Mesothelial cell of epicardium (in vitro differentiated cells): ENCODE data around the gene TBCEL. TPM values are rescaled to one million over a fixed set of nuclear protein-coding genes. Genes with fewer than 3 reads are reported as not detected.
A peak's percentile ranks its signal among the peaks of the same experiment; 100 is the strongest.

Source experiments
- DNase-seq, 2 experiments: peaks; one replicate each; pipeline ENCODE4 v3.0.0; 2021; ENCODE audit warnings: low spot score in 2 of 2; ENCODE audit not compliant: unreplicated experiment in 2 of 2
- H3K27ac Mint-ChIP-seq: 2 replicates; pipeline ENCODE4 v1.8.0; 2021; ENCODE audit warnings: mixed read lengths
- H3K27me3 Mint-ChIP-seq: 2 replicates; pipeline ENCODE4 v1.8.0; 2021; ENCODE audit warnings: low read depth, mixed read lengths
- H3K36me3 Mint-ChIP-seq: 2 replicates; pipeline ENCODE4 v1.8.0; 2021; ENCODE audit warnings: mixed read lengths
- H3K4me1 Mint-ChIP-seq: 2 replicates; pipeline ENCODE4 v1.8.0; 2021; ENCODE audit warnings: mixed read lengths
- H3K4me3 Mint-ChIP-seq: 2 replicates; pipeline ENCODE4 v1.8.0; 2021; ENCODE audit warnings: mild to moderate bottlenecking, moderate library complexity, mixed read lengths
- H3K9me3 Mint-ChIP-seq: 2 replicates; pipeline ENCODE4 v1.8.0; 2021; ENCODE audit warnings: mixed read lengths
- total RNA-seq: library from RNA; stranded (reverse); gene quantifications from 3 replicates; pipeline ENCODE4 v1.2.1, GENCODE V29; 2021
- TF ChIP-seq, protein P1 (sequence below): fragments of 200-600 bp; sonication (generic); IDR thresholded peaks from one replicate; pipeline ENCODE4 v1.5.0; 2021; ENCODE audit warnings: antibody characterized with exemption; ENCODE audit not compliant: unreplicated experiment

TBCEL gene
- total RNA-seq, 1 donor from 2014 or later, result 32.3 TPM

DNA sequence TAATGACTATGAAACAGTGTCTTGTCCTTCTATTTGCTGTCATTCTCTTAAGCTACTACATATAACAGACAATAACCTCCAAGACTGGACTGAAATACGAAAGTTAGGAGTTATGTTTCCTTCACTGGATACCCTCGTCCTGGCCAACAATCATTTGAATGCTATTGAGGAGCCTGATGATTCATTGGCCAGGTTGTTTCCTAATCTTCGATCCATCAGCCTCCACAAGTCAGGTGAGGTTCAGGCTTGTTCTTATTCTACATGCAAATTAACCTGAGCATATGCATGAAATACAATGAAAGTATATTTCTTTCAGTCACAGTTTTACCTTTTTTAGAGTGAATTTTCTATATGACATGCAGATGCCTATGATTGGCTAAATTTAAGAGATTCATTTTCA lies 31.2 kb downstream of the TBCEL start:
- peaks cover 36% of the 10 kb centered on the region for H3K36me3 Mint-ChIP-seq
- no peak for DNase-seq
- TF ChIP-seq, protein P1, sequence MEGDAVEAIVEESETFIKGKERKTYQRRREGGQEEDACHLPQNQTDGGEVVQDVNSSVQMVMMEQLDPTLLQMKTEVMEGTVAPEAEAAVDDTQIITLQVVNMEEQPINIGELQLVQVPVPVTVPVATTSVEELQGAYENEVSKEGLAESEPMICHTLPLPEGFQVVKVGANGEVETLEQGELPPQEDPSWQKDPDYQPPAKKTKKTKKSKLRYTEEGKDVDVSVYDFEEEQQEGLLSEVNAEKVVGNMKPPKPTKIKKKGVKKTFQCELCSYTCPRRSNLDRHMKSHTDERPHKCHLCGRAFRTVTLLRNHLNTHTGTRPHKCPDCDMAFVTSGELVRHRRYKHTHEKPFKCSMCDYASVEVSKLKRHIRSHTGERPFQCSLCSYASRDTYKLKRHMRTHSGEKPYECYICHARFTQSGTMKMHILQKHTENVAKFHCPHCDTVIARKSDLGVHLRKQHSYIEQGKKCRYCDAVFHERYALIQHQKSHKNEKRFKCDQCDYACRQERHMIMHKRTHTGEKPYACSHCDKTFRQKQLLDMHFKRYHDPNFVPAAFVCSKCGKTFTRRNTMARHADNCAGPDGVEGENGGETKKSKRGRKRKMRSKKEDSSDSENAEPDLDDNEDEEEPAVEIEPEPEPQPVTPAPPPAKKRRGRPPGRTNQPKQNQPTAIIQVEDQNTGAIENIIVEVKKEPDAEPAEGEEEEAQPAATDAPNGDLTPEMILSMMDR, result no peak
- no peak overlapping the region for H3K4me3 Mint-ChIP-seq
- no peak overlapping the region for H3K27ac Mint-ChIP-seq
- H3K9me3 Mint-ChIP-seq, result no peaks in the 10 kb centered on the region
- H3K27me3 Mint-ChIP-seq, result no peaks in the 10 kb centered on the region
- no peaks in the 10 kb centered on the region for H3K4me1 Mint-ChIP-seq

DNA sequence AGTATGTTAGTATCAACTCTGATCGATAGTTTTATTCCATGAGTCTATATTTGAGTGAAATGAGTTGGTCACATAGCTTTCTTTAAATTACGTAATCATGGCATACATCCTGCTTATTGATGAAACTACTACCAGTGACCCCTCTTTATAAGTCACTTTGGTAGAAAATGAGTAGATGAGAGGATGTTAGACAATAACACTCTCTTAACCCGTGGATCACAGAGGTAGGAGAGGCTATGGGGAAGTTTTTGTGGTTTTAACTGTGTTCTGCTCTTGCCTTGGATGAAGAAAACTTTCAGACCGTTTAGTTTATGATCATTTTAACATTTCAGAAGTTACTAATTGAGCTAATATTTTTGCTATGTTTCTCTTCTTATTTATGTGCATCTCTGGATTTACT lies 34.0 kb downstream of the TBCEL start:
- TF ChIP-seq, protein P1, result no peak
- Mint-ChIP-seq H3K4me1 (no peaks in the 10 kb centered on the region), H3K27me3 (no peaks in the 10 kb centered on the region), H3K9me3 (no peaks in the 10 kb centered on the region), H3K4me3 (no peak overlapping the region), H3K27ac (no peak overlapping the region), H3K36me3 (peaks cover 37% of the 10 kb centered on the region)
- DNase-seq, result no peak

DNA sequence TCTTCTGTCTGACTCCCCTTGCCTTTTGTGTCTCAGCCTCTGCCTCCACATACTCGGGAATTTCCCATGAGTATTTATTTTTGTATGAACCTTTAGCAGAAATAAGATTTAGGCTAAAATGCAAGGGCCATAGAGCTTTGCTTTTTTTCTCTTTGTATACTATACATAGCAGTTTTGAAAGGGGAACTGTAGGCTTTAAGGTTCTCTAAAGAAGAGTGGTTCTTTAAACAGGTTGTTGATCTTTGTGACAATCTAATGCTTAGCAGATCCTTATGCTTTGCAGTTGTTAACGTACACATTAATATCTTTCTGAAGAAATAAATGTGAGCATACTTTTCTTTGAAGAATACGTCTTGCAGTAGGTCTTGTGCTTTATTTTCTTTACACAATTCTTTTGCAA lies 35.0 kb downstream of the TBCEL start:
- TF ChIP-seq, protein P1, result no peak
- Mint-ChIP-seq H3K36me3 (peaks cover 36% of the 10 kb centered on the region), H3K9me3 (no peaks in the 10 kb centered on the region), H3K27ac (no peak overlapping the region), H3K4me3 (no peak overlapping the region), H3K27me3 (no peaks in the 10 kb centered on the region), H3K4me1 (no peaks in the 10 kb centered on the region)
- DNase-seq, result no peak

DNA sequence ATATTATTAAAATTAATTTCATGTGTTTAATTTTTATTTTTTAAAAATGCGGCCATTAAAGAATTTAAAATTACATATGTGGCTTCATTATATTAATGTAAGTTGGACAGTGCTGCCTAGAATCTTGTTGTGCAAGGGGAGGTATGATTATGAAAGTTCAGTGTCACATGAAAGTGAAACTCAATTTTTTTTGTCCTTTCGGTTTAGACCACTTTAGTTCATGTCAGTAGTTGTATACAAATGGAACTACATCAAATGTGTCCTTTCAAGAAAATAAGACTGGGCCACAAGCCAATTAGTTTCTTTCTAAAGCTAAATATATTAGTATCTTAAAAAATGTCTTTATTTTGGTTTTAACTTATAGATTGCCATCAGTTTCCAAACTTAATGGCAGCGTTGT lies 35.7 kb downstream of the TBCEL start:
- TF ChIP-seq, protein P1, result no peak
- H3K36me3 Mint-ChIP-seq, result peaks cover 36% of the 10 kb centered on the region
- no peaks in the 10 kb centered on the region for H3K27me3 Mint-ChIP-seq
- H3K9me3 Mint-ChIP-seq, result no peaks in the 10 kb centered on the region
- H3K4me3 Mint-ChIP-seq, result no peak overlapping the region
- no peak overlapping the region for H3K27ac Mint-ChIP-seq
- no peak for DNase-seq
- H3K4me1 Mint-ChIP-seq, result no peaks in the 10 kb centered on the region

DNA sequence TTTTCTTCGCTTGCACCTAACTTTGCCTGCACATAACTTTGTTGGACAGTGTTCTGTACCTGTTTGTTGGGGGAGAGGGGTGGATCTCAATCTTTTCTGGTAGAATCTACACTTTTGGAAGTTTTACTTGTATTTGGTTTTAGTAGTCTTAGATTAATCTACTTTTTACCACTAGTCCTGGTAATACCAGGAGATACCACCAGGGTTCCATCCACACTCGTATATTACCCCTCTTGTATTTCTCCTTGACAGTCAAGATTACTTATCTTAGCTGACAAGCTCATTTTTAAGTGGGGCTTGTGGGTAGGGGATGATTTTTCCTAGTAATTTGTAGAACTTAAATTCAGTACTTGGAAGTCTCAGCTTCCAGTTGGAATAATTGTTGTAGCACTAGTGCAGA lies 39.8 kb downstream of the TBCEL start:
- H3K27me3 Mint-ChIP-seq, result no peaks in the 10 kb centered on the region
- no peak overlapping the region for H3K4me3 Mint-ChIP-seq
- no peak for DNase-seq
- H3K36me3 Mint-ChIP-seq, result peaks cover 34% of the 10 kb centered on the region
- no peaks in the 10 kb centered on the region for H3K4me1 Mint-ChIP-seq
- TF ChIP-seq, protein P1, result peak; percentile 69
- no peaks in the 10 kb centered on the region for H3K9me3 Mint-ChIP-seq
- no peak overlapping the region for H3K27ac Mint-ChIP-seq

DNA sequence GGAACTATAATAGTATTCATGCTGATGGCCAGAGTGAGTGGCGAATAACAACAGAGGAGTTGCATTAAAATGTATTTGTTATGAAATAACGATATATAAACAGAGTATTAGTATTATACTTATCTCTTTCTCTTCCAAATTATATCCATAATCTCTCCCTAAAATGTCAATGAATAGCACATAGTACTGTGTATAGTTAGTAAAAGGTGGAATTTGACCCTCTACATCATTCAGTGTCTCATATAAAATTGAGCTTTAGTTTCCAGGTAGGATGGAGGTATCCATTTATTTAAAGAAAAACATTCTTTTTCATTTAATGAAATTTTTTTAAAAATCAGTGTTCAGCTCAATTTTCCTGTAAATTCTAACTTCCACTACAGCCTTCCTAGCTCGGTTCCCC lies 42.7 kb downstream of the TBCEL start:
- H3K27me3 Mint-ChIP-seq, result no peaks in the 10 kb centered on the region
- peaks cover 2% of the 10 kb centered on the region for H3K4me1 Mint-ChIP-seq
- no peak overlapping the region for H3K27ac Mint-ChIP-seq
- peaks cover 9% of the 10 kb centered on the region for H3K9me3 Mint-ChIP-seq
- TF ChIP-seq, protein P1, result no peak
- H3K4me3 Mint-ChIP-seq, result no peak overlapping the region
- H3K36me3 Mint-ChIP-seq, result peaks cover 43% of the 10 kb centered on the region
- DNase-seq, result no peak
